Osteoblast (primary cell): Measurements from ENCODE around the gene SLCO6A1. TPM values are rescaled to one million over a fixed set of nuclear protein-coding genes. Genes with fewer than 3 reads are reported as not detected.

Experiments
- DNase-seq: peaks from one replicate; pipeline ENCODE4 v3.0.0; 2011; ENCODE audit warnings: low spot score, mixed read lengths; ENCODE audit not compliant: insufficient read length; ENCODE audit errors: missing footprints
- H2AFZ ChIP-seq: 2 replicates; pipeline ENCODE4 v1.6.0; 2011; ENCODE audit warnings: mild to moderate bottlenecking, low read length
- H3K27ac ChIP-seq: 2 replicates; pipeline ENCODE4 v1.5.1; 2011; ENCODE audit warnings: mild to moderate bottlenecking, low read depth, low read length, moderate library complexity
- H3K27me3 ChIP-seq: 2 replicates; pipeline ENCODE4 v1.6.0; 2012; ENCODE audit warnings: mild to moderate bottlenecking, control low read depth, inconsistent platforms, low read length, moderate library complexity; ENCODE audit not compliant: insufficient read depth
- H3K36me3 ChIP-seq: 2 replicates; pipeline ENCODE4 v1.5.1; 2011; ENCODE audit warnings: mild to moderate bottlenecking, low read length, control low read depth, moderate library complexity; ENCODE audit not compliant: insufficient read depth
- H3K4me1 ChIP-seq: 2 replicates; pipeline ENCODE4 v1.5.1; 2011; ENCODE audit warnings: mild to moderate bottlenecking, low read length, control low read depth, moderate library complexity; ENCODE audit not compliant: insufficient read depth
- H3K4me2 ChIP-seq: 2 replicates; pipeline ENCODE4 v1.6.0; 2011; ENCODE audit warnings: mild to moderate bottlenecking, low read length; ENCODE audit not compliant: insufficient read depth
- H3K4me3 ChIP-seq: fragments of 200-600 bp; sonication (generic); 3 replicates; pipeline ENCODE4 v1.5.1; 2012; ENCODE audit warnings: mild to moderate bottlenecking, low read length, inconsistent platforms; ENCODE audit not compliant: insufficient read depth
- H3K79me2 ChIP-seq: 2 replicates; pipeline ENCODE4 v1.6.0; 2012; ENCODE audit warnings: mild to moderate bottlenecking, low read length, control low read depth, inconsistent platforms; ENCODE audit not compliant: insufficient read depth
- H3K9me3 ChIP-seq: 2 replicates; pipeline ENCODE4 v1.5.1; 2011; ENCODE audit warnings: low read depth, low read length, control low read depth
- H4K20me1 ChIP-seq: 2 replicates; pipeline ENCODE4 v1.6.0; 2012; ENCODE audit warnings: mild to moderate bottlenecking, low read length, control low read depth; ENCODE audit not compliant: insufficient read depth
- CTCF ChIP-seq: IDR thresholded peaks from 2 replicates; pipeline ENCODE4 v1.5.1; 2011; ENCODE audit warnings: mild to moderate bottlenecking, low read depth, low read length, moderate library complexity; ENCODE audit errors: extremely low read depth
- total RNA-seq: library from RNA; depleted of rRNA; stranded (reverse); fragments of >200 nt; gene quantifications from 2 replicates; pipeline ENCODE4 v1.2.3, GENCODE V29; 2012

Gene SLCO6A1
- total RNA-seq, 1 donor: not detected

- no peak for DNase-seq
- no peak overlapping the region for H3K4me3 ChIP-seq
- H3K79me2 ChIP-seq: no peaks in the 10 kb centered on the region
- H3K4me2 ChIP-seq: no peak overlapping the region
- no peaks in the 10 kb centered on the region for H3K4me1 ChIP-seq
- H2AFZ ChIP-seq: no peak overlapping the region
- H3K27ac ChIP-seq: no peak overlapping the region
- H3K27me3 ChIP-seq: no peaks in the 10 kb centered on the region
- H3K36me3 ChIP-seq: no peaks in the 10 kb centered on the region
- no peaks in the 10 kb centered on the region for H4K20me1 ChIP-seq
- peaks cover 10% of the 10 kb centered on the region for H3K9me3 ChIP-seq
- no peak for TF ChIP-seq CTCF
These were observed 113.4 kb downstream of the SLCO6A1 start for GRCh38 chr5:102385365-102385764.

- TF ChIP-seq CTCF: no peak
- DNase-seq: no peak
- no peak overlapping the region for H3K4me2 ChIP-seq
- no peaks in the 10 kb centered on the region for H3K79me2 ChIP-seq
- no peaks in the 10 kb centered on the region for H3K9me3 ChIP-seq
- no peaks in the 10 kb centered on the region for H4K20me1 ChIP-seq
- H3K4me3 ChIP-seq: no peak overlapping the region
- H3K36me3 ChIP-seq: no peaks in the 10 kb centered on the region
- no peak overlapping the region for H2AFZ ChIP-seq
- no peaks in the 10 kb centered on the region for H3K4me1 ChIP-seq
- H3K27me3 ChIP-seq: no peaks in the 10 kb centered on the region
- no peak overlapping the region for H3K27ac ChIP-seq
These were observed 118.6 kb downstream of the SLCO6A1 start for GRCh38 chr5:102380174-102380573.

GRCh38 chr5:102375876-102376275 lies 122.9 kb downstream of the SLCO6A1 start:
- Histone ChIP-seq H3K27ac (no peak overlapping the region), H3K79me2 (no peaks in the 10 kb centered on the region), H3K4me2 (no peak overlapping the region), H3K27me3 (no peaks in the 10 kb centered on the region), H3K4me1 (no peaks in the 10 kb centered on the region), H2AFZ (no peak overlapping the region), H3K4me3 (no peak overlapping the region), H3K9me3 (no peaks in the 10 kb centered on the region), H3K36me3 (no peaks in the 10 kb centered on the region), H4K20me1 (no peaks in the 10 kb centered on the region)
- no peak for TF ChIP-seq CTCF
- DNase-seq: no peak

GRCh38 chr5:102375272-102375671 lies 123.5 kb downstream of the SLCO6A1 start:
- no peaks in the 10 kb centered on the region for H3K9me3 ChIP-seq
- no peaks in the 10 kb centered on the region for H4K20me1 ChIP-seq
- H3K27me3 ChIP-seq: no peaks in the 10 kb centered on the region
- no peak for DNase-seq
- H3K79me2 ChIP-seq: no peaks in the 10 kb centered on the region
- no peaks in the 10 kb centered on the region for H3K4me1 ChIP-seq
- H3K4me2 ChIP-seq: no peak overlapping the region
- H3K27ac ChIP-seq: no peak overlapping the region
- no peak for TF ChIP-seq CTCF
- no peaks in the 10 kb centered on the region for H3K36me3 ChIP-seq
- no peak overlapping the region for H2AFZ ChIP-seq
- H3K4me3 ChIP-seq: no peak overlapping the region
